ENCODE data around the gene TCP1. TPM values are rescaled to one million over a fixed set of nuclear protein-coding genes. Genes with fewer than 3 reads are reported as not detected.

Gene TCP1
- total and polyA plus RNA-seq, 2 of the 13 experiments (the other 11 are each of a cell fraction or from before 2014, with no cell fraction given) = 116 to 553 TPM

GRCh38 chr6:159742165-159742564 is 47.2 kb downstream of the TCP1 start (continued):
- no peak for TF ChIP-seq E2F5 (CRISPR knock-in tag; conservative IDR thresholded peaks at IDR 0.05)
- no peak for TF ChIP-seq ZNF792 (CRISPR knock-in tag; IDR thresholded peaks at IDR 0.05)
- no peak for TF ChIP-seq ZNF652 (CRISPR knock-in tag; IDR thresholded peaks at IDR 0.05; ENCODE audit: borderline replicate concordance, low read depth)
- TF ChIP-seq MAFK (conservative IDR thresholded peaks at IDR 0.05 in 1 of 2, IDR thresholded peaks at IDR 0.05 in 1 of 2; ENCODE audit: low read length in 2 of 2) = 0 out of 4 replicates have a peak, but pooled peaks have one; percentile 10 to 32
- TF ChIP-seq ZNF383 (CRISPR knock-in tag; IDR thresholded peaks at IDR 0.05; ENCODE audit: borderline replicate concordance) = no peak
- no peak for TF ChIP-seq IKZF1 (IDR thresholded peaks at IDR 0.05)
- TF ChIP-seq ZNF784 (CRISPR knock-in tag; IDR thresholded peaks at IDR 0.05; ENCODE audit: borderline replicate concordance) = no peak
- TF ChIP-seq ZNF543 (CRISPR knock-in tag; IDR thresholded peaks at IDR 0.05) = no peak

GRCh38 chr6:159739341-159739740 is 50.1 kb downstream of the TCP1 start:
- Histone ChIP-seq H3K27ac (ENCODE audit: extremely low read length, insufficient read depth, low read length) (no peak overlapping the region), H3K79me2 (ENCODE audit: insufficient read depth, low read length) (peaks cover 74% of the 10 kb centered on the region), H2AFZ (ENCODE audit: low read length) (no peak overlapping the region), H3K9me3 (ENCODE audit: low read length) (no peaks in the 10 kb centered on the region), H3K4me1 (ENCODE audit: insufficient read depth, low read length) (0 out of 2 replicates have a peak, but pooled peaks cover under 1% of the 10 kb centered on the region), H3K9ac (ENCODE audit: insufficient read depth, low read depth, low read length) (no peak overlapping the region), H3K27me3 (ENCODE audit: control insufficient read depth in 1 of 2, insufficient read depth in 2 of 2, low read length in 2 of 2) (no peaks in the 10 kb centered on the region), H3K36me3 (replicated peaks in 1 of 2; ENCODE audit: control insufficient read depth in 1 of 2, insufficient read depth in 2 of 2, low read length in 2 of 2) (peaks cover 9 to 68% of the 10 kb centered on the region in 2 experiments), H3K4me3 (replicated peaks in 1 of 3; ENCODE audit: insufficient read depth in 1 of 3, low read depth in 2 of 3, low read length in 3 of 3) (no peak overlapping the region), H4K20me1 (ENCODE audit: insufficient read depth, low read length) (peaks cover 46% of the 10 kb centered on the region), H3K4me2 (ENCODE audit: low read depth, low read length) (no peak overlapping the region)
- no peak for ATAC-seq
- FAIRE-seq = no peak
- BruUV-seq (replicated peaks) = no TSS peak
- DNase-seq (ENCODE audit: low spot score) = no peak
- ChIA-PET POLR2A (interaction anchor here (0.8 to 1.2 kb wide), 2 partner anchors 11 to 23 kb away, joined by 4 read pairs; partner anchors contain the start of gene ACAT2), CTCF (ENCODE audit: low intra/inter-chr PET ratio, low total read pairs) (no interaction called here)
- in situ Hi-C loops (cut with HindIII; ENCODE audit: extremely low pct_ligation_motif_present, low pct_unique_long_range_greater_than_20kb) (no loop called here), intact Hi-C loops (cut with micrococcal nuclease; ENCODE audit: unreplicated experiment) (no loop called here)
- 95% methylated on average over 3 of the region's 3 CpGs for WGBS (ENCODE audit: low lambda C conversion rate)
- TF ChIP-seq PPARG (CRISPR knock-in tag; conservative IDR thresholded peaks at IDR 0.05) (no peak), ESRRA (CRISPR knock-in tag; IDR thresholded peaks at IDR 0.05; ENCODE audit: low read depth) (no peak), ZBTB42 (CRISPR knock-in tag; IDR thresholded peaks at IDR 0.05) (no peak), SP2 (CRISPR knock-in tag; IDR thresholded peaks at IDR 0.05) (no peak), TBL1XR1 (IDR thresholded peaks at IDR 0.05; ENCODE audit: borderline replicate concordance, low read length, partially characterized antibody) (no peak), TFAP4 (IDR thresholded peaks at IDR 0.05; ENCODE audit: borderline replicate concordance, low read depth) (no peak), KMT2A (CRISPR knock-in tag; IDR thresholded peaks at IDR 0.05) (no peak), PRDM4 (CRISPR knock-in tag; IDR thresholded peaks at IDR 0.05; ENCODE audit: borderline replicate concordance) (no peak), TIGD3 (CRISPR knock-in tag; IDR thresholded peaks at IDR 0.05; ENCODE audit: borderline replicate concordance) (no peak), ARHGAP35 (CRISPR knock-in tag; IDR thresholded peaks at IDR 0.05; ENCODE audit: borderline replicate concordance) (no peak)

All from HepG2 (cell line).